ENCODE measurements around the gene IQSEC1.

The IQSEC1 gene

GRCh38 chr3:13073326-13074005 is at the start of gene IQSEC1:
TSS of gene IQSEC1 (minus strand) at chr3:13073429. CDS start at chr3:13073014, 415 bp downstream.
- peak within 1 kb of the TSS; percentile 17 for H3K4me3 ChIP-seq (ENCODE audit: low read depth, low read length)

GRCh38 chr3:13122081-13123012 is 49.1 kb upstream of the IQSEC1 start:
- no peak for DNase-seq (ENCODE audit: low read depth)
- H3K4me3 ChIP-seq (ENCODE audit: low read depth, low read length), result no peak overlapping the region

More at GRCh38 chr3:13073326-13074005, at the start of gene IQSEC1:
- DNase-seq (ENCODE audit: low read depth), result no peak

GRCh38 chr3:13121553-13122001 is 48.3 kb upstream of the IQSEC1 start:
- H3K4me3 ChIP-seq (ENCODE audit: low read depth, low read length), result no peak overlapping the region
- DNase-seq (ENCODE audit: low read depth), result no peak

- DNase-seq (ENCODE audit: low read depth), result no peak
- H3K4me3 ChIP-seq (ENCODE audit: low read depth, low read length), result no peak overlapping the region
Observed at GRCh38 chr3:13120928-13121552, 47.8 kb upstream of the IQSEC1 start.

GRCh38 chr3:13120289-13120927 is 47.2 kb upstream of the IQSEC1 start:
- no peak for DNase-seq (ENCODE audit: low read depth)
- H3K4me3 ChIP-seq (ENCODE audit: low read depth, low read length), result no peak overlapping the region

- DNase-seq (ENCODE audit: low read depth), result no peak
- H3K4me3 ChIP-seq (ENCODE audit: low read depth, low read length), result no peak overlapping the region
Observed at GRCh38 chr3:13119471-13120220, 46.4 kb upstream of the IQSEC1 start.

- no peak overlapping the region for H3K4me3 ChIP-seq (ENCODE audit: low read depth, low read length)
- DNase-seq (ENCODE audit: low read depth), result no peak
Observed at GRCh38 chr3:13116426-13116825, 43.2 kb upstream of the IQSEC1 start.

GRCh38 chr3:13115991-13116390 is 42.8 kb upstream of the IQSEC1 start:
- DNase-seq (ENCODE audit: low read depth), result no peak

GRCh38 chr3:13115576-13115910 is 42.3 kb upstream of the IQSEC1 start:
- DNase-seq (ENCODE audit: low read depth), result no peak
- no peak overlapping the region for H3K4me3 ChIP-seq (ENCODE audit: low read depth, low read length)

More at GRCh38 chr3:13115991-13116390, 42.8 kb upstream of the IQSEC1 start:
- H3K4me3 ChIP-seq (ENCODE audit: low read depth, low read length), result no peak overlapping the region

GRCh38 chr3:13114811-13115575 is 41.8 kb upstream of the IQSEC1 start:
- H3K4me3 ChIP-seq (ENCODE audit: low read depth, low read length), result no peak overlapping the region
- DNase-seq (ENCODE audit: low read depth), result no peak

- DNase-seq (ENCODE audit: low read depth), result no peak
- H3K4me3 ChIP-seq (ENCODE audit: low read depth, low read length), result no peak overlapping the region
Observed at GRCh38 chr3:13113346-13114330, 40.4 kb upstream of the IQSEC1 start.

- no peak overlapping the region for H3K4me3 ChIP-seq (ENCODE audit: low read depth, low read length)
- no peak for DNase-seq (ENCODE audit: low read depth)
Observed at GRCh38 chr3:13112521-13113345, 39.5 kb upstream of the IQSEC1 start.

GRCh38 chr3:13111873-13112520 is 38.8 kb upstream of the IQSEC1 start:
- no peak overlapping the region for H3K4me3 ChIP-seq (ENCODE audit: low read depth, low read length)
- no peak for DNase-seq (ENCODE audit: low read depth)

- H3K4me3 ChIP-seq (ENCODE audit: low read depth, low read length), result no peak overlapping the region
- no peak for DNase-seq (ENCODE audit: low read depth)
Observed at GRCh38 chr3:13111173-13111872, 38.1 kb upstream of the IQSEC1 start.

GRCh38 chr3:13110678-13111116 is 37.5 kb upstream of the IQSEC1 start:
- no peak for DNase-seq (ENCODE audit: low read depth)

More at GRCh38 chr3:13110678-13111116, 37.5 kb upstream of the IQSEC1 start:
- H3K4me3 ChIP-seq (ENCODE audit: low read depth, low read length), result no peak overlapping the region
